SK-MEL-5 (cell line): ENCODE data around the gene ZBTB5. TPM values are rescaled to one million over a fixed set of nuclear protein-coding genes. Genes with fewer than 3 reads are reported as not detected.
A peak's percentile ranks its signal among the peaks of the same experiment; 100 is the strongest.

Experiments used
- DNase-seq: peaks from one replicate; pipeline ENCODE4 v3.0.0-alpha.2; 2016; ENCODE audit warnings: low read depth, low spot score
- in situ Hi-C: cut with HindIII; loops from 2 replicates; pipeline ENCODE4 v1.10.0; 2016; ENCODE audit warnings: low sequenced_read_pairs, high pct_unique_total_duplicates, low pct_unique_long_range_greater_than_20kb
- total RNA-seq: library from RNA; depleted of rRNA; stranded (reverse); fragments of >200 nt; shearing (Covaris generic); gene quantifications from 2 replicates; pipeline ENCODE4 v1.2.3, GENCODE V29; 2014

Gene ZBTB5
- total RNA-seq, 1 experiment from 2014 or later = 7.5 TPM

DNA sequence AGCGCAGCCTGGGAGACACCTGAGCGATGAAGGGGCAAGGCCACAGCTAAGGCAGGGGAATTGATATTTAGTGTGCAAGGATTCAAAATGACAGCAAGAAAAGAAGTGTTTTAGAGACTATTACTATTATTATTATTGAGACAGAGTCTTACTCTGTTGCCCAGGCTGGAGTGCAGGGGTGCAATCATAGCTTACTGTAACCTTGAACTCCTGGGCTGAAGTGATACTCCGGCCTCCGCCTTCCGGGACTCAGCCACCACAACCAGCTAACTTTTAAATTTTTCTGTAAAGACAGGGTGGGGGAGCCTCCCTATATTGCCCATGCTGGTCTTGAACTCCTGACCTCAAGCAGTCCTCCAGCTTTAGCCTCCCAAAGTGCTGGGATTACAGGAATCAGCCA, 46.0 kb downstream of the ZBTB5 start:
- in situ Hi-C loops = no loop called here
- DNase-seq = no peak

GRCh38 chr9:37417857-37418618, 47.2 kb downstream of the ZBTB5 start:
- in situ Hi-C loops = no loop called here
- DNase-seq = no peak

DNA sequence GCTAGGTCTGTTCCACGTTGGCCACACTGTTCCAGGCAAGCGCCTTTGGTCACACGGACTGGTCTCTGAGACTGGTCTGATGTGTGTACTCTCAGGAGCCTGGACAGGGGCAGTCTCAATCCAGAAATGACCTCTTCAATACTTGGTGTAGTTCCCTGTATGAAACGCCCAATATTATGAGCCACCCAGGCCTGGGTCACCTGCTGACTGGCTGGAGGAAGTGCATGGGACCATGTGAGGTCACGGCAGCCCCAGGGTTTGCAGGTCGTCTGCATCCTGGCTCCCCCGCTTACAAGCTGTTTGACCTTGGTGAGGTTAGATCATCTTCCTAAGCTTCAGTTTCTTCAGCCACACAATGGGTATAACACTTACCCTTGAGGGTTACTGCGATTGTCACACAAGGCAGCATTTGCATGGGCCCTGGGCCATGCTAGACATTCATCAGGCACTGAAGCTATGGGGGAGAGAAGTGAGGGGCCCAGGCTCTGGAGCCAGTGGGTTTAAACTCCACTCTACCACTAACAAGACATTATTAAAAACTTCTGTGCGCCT, 47.9 kb downstream of the ZBTB5 start:
- DNase-seq = no peak
- in situ Hi-C loops = no loop called here

- DNase-seq = peak; percentile 82
- in situ Hi-C loops = no loop called here
These were observed 50.1 kb downstream of the ZBTB5 start for GRCh38 chr9:37415011-37415719.

- in situ Hi-C loops = no loop called here
- no peak for DNase-seq
These were observed 50.7 kb downstream of the ZBTB5 start for GRCh38 chr9:37414503-37414943.

GRCh38 chr9:37413311-37413710, 51.9 kb downstream of the ZBTB5 start:
- in situ Hi-C loops = no loop called here
- no peak for DNase-seq

DNA sequence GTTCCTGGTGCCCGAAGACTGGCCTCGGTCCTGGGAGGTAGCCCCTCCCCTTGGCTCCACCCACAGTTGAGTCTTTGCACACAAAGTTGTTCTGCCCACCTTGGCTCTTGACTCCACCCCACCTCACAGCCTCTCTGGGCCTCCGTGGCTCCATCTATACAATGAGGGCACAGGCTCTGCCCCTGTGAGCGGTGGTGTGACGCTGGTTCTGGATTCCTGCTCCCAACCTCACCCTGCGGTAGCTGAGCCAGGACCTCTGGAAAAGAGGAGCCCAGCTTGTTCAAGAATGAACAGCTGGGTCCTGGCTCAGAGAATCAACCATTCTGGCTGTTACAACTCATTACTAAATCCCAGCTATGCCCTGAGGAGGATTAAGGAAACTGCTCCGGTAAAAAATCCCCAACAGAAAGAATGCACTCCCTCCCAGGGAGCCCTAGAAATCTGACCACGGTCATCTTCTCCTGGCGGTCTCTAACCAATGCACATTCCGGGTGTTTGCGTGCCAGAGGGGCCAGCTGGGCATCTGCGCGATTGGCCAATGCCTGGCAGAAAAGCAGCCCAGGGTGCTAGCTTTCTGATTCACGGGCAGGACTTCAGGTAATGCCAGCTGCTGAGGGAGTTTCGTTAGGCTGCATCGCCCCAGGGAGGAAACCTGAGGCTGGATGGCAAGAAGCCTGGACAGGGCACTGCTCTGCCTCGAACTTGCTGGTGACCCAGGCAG, 52.7 kb downstream of the ZBTB5 start:
- in situ Hi-C loops = no loop called here
- DNase-seq = no peak

DNA sequence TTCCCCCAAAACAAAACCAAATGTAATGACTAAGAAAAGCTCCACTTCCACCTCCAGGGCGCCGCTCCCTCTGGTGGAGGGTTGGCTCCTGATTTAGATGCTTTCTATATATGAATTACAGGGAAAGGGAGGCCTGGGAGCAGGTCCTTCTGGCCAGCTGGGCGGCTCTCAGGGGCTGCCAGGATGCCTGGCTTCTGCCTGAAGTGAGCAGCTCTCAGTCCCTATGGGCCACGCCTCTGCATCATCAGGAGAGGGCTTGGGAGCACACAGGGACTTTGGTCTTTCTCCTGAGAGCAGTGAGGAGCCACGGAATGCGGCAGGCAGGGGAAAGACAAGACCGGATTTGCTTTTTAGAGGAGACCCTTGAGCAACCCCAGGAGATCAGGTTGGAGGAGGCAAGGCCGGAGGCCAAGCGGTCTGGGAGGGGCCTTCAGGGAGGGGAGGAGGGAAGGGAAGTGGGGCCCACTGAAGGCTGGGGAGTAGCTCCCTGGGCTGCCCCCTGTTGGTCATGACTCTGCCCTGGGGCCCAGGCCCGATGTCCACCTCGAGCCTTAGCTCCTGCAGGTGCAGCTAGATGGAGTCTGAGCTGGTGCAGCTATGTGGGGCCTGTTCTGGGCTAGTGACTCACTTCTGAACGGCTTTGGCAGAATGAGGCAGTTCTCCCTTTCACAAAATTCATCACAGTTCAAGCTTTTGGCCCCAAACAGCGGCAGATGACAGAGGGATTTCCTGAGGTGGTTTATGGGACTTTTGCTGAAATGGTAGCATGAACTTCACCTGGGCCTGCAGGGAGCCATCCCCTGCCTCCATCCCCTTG, 54.1 kb downstream of the ZBTB5 start:
- in situ Hi-C loops = no loop called here

DNA sequence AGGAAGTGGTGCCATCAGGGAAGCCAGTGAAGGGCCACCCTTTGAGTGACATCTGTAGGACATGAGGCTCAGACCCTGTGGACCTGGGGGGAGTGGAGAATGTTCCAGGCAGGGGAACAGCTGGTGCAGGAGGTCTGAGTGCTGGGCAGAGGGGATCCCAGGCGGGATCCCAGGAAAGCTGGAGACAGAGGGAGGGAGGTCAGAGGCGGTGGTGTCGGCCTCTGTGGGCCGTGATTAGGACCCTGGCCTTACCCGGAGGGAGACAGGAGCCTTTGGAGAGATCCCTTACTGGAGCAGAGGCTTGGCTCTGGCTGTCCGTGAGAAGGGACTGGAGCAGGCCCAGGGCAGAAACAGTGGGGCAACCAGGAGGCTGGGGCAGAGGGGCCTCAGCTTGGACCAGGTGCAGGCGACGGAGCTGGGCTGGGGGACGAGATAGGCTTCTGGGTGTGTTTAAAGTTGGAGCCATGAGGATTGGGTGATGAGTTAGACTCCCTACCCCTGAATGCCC, 54.8 kb downstream of the ZBTB5 start:
- DNase-seq = no peak
- in situ Hi-C loops = no loop called here

More for the DNA sequence above, 54.1 kb downstream of the ZBTB5 start:
- DNase-seq = no peak

GRCh38 chr9:37408933-37409710, 56.1 kb downstream of the ZBTB5 start:
- in situ Hi-C loops = no loop called here
- no peak for DNase-seq

- no peak for DNase-seq
- in situ Hi-C loops = no loop called here
These were observed 57.8 kb downstream of the ZBTB5 start for GRCh38 chr9:37407468-37407867.

- in situ Hi-C loops = no loop called here
- DNase-seq = no peak
These were observed 58.4 kb downstream of the ZBTB5 start for GRCh38 chr9:37406603-37407401.

GRCh38 chr9:37405764-37406380, 59.4 kb downstream of the ZBTB5 start:
- in situ Hi-C loops = no loop called here
- no peak for DNase-seq

DNA sequence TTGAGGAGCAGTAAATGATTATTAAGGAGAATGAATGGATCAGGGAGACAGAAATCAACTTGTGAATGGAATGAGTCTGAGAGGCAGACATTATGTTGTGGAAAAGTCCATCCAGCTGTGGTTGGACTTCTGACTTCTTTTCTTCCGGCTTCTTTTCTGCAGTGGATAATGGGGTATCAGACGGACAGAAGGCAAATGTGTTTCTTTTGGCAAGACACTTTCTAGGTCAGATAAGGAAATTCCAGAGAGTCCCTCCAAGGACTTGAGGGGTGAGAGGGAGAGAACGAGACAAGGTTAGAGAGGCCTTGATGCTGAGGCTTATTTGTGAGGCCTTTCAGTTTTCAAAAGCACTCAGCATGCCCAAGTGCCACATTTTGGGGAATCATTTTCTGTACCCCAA, 59.9 kb downstream of the ZBTB5 start:
- in situ Hi-C loops = no loop called here
- DNase-seq = no peak

DNA sequence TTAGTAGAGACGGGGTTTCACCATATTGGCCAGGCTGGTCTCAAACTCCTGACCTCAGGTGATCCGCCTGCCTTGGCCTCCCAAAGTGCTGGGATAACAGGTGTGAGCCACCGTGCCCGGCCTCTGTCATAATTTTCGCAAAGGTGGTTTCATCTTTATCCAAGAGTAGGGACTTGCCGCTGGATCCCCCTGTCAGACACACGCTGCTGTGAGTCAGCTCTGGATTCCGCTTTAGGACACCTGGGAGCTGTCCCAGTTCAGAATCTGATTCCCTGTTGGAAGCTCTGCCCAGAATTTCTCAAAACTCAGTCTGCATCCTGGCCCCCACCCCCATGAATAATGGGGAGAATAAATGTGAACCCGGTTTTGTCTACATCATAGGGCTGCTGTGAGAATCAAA, 60.7 kb downstream of the ZBTB5 start:
- no peak for DNase-seq
- in situ Hi-C loops = no loop called here
